HCT116 (cell line): ENCODE measurements around the gene HECTD2. TPM values are rescaled to one million over a fixed set of nuclear protein-coding genes. Genes with fewer than 3 reads are reported as not detected.

Source experiments
- ATAC-seq: fragments of 200-7000 bp; cut with Tn5 transposase; 2 replicates; pipeline ENCODE4 v1.9.1; 2020; ENCODE audit warnings: mild to moderate bottlenecking, moderate library complexity
- BruUV-seq: library from RNA; stranded (reverse); fragments of 400-500 nt; replicated peaks from 2 replicates; lab custom pipeline; 2021; lab: Mats Ljungman, UMichigan
- CTCF ChIA-PET: fragments of 300-600 bp; sonication (Branson Sonifier 250); formaldehyde crosslinking; loops from one replicate; lab custom pipeline; 2021; ENCODE audit warnings: antibody characterized with exemption; lab: Charles Lee
- POLR2A ChIA-PET: fragments of 300-600, 350-600 bp; sonication (Branson Sonifier 250); formaldehyde crosslinking; loops from one replicate; lab custom pipeline; 2021; ENCODE audit warnings: antibody characterized with exemption; lab: Charles Lee
- RAD21 ChIA-PET, 2 experiments: fragments of 300-600 bp; sonication (Branson Sonifier 250); formaldehyde crosslinking; loops; one replicate each; lab custom pipeline; 2023; ENCODE audit warnings: low total read pairs in 2 of 2; ENCODE audit not compliant: uncharacterized antibody in 2 of 2, unreplicated experiment in 2 of 2, low non-redundant PET in 1 of 2; lab: Charles Lee
- DNase-seq: peaks from one replicate; pipeline ENCODE4 v3.0.0-alpha.2; 2010; ENCODE audit warnings: low read depth, low spot score
- H2AFZ ChIP-seq: fragments of 200-600 bp; shearing (Covaris generic), sonication (generic); 2 replicates; pipeline ENCODE4 v1.6.1; 2017; ENCODE audit warnings: low read depth, mixed run types, mixed read lengths, antibody characterized with exemption, low read length; ENCODE audit not compliant: poor library complexity, severe bottlenecking
- H3K27ac ChIP-seq: 2 replicates; pipeline ENCODE4 v1.5.1; 2012; ENCODE audit warnings: low read depth, low read length
- H3K27me3 ChIP-seq: fragments of 200-600 bp; sonication (generic); 2 replicates; pipeline ENCODE4 v1.6.1; 2016; ENCODE audit warnings: mixed run types, low read length, mixed read lengths; ENCODE audit not compliant: insufficient read depth
- H3K36me3 ChIP-seq, 2 experiments: fragments of 200-500 bp in 1 of 2; fragments of 200-600 bp in 1 of 2; sonication (Bioruptor generic) in 1 of 2; sonication (generic) in 1 of 2; 2 replicates each; pipeline versions ENCODE4 v1.5.1 to v1.6.1; 2014 to 2016; ENCODE audit warnings: low read length in 2 of 2, inconsistent platforms in 1 of 2, mixed read lengths in 1 of 2, mixed run types in 1 of 2; ENCODE audit not compliant: insufficient read depth in 2 of 2, control insufficient read depth in 1 of 2
- H3K4me1 ChIP-seq, 2 experiments: fragments of 200-600 bp in 1 of 2; sonication (generic) in 1 of 2; 2 replicates each; pipeline versions ENCODE4 v1.5.1 to v1.6.1; 2012 to 2017; ENCODE audit warnings: low read length in 2 of 2, inconsistent platforms in 1 of 2, mild to moderate bottlenecking in 1 of 2, mixed read lengths in 1 of 2, mixed run types in 1 of 2, moderate library complexity in 1 of 2; ENCODE audit not compliant: insufficient read depth in 2 of 2, control insufficient read depth in 1 of 2
- H3K4me2 ChIP-seq: fragments of 200-600 bp; sonication (generic); 2 replicates; pipeline ENCODE4 v1.6.1; 2017; ENCODE audit warnings: mixed run types, low read length, mixed read lengths
- H3K4me3 ChIP-seq, 2 experiments: fragments of 200-600 bp in 1 of 2; sonication (generic) in 1 of 2; replicated peaks in 1 of 2; 2 replicates each; pipeline ENCODE4 v1.5.1; 2011 to 2016; ENCODE audit warnings: low read length in 2 of 2, control low read depth in 1 of 2, low read depth in 1 of 2, mild to moderate bottlenecking in 1 of 2, mixed read lengths in 1 of 2, mixed run types in 1 of 2
- H3K79me2 ChIP-seq: fragments of 200-600 bp; sonication (generic); 2 replicates; pipeline ENCODE4 v1.6.1; 2017; ENCODE audit warnings: mild to moderate bottlenecking, mixed run types, low read length, moderate library complexity, mixed read lengths; ENCODE audit not compliant: insufficient read depth
- H3K9ac ChIP-seq: fragments of 200-600 bp; sonication (generic); 2 replicates; pipeline ENCODE4 v1.6.1; 2016; ENCODE audit warnings: low read length, mixed read lengths
- H3K9me2 ChIP-seq: fragments of 200-600 bp; sonication (generic), shearing (Covaris generic); 2 replicates; pipeline ENCODE4 v1.6.1; 2017; ENCODE audit warnings: mixed run types, mild to moderate bottlenecking, moderate library complexity; ENCODE audit not compliant: insufficient read depth
- H3K9me3 ChIP-seq, 2 experiments: fragments of 200-500 bp in 1 of 2; fragments of 200-600 bp in 1 of 2; sonication (Bioruptor generic) in 1 of 2; sonication (generic) in 1 of 2; 2 replicates each; pipeline ENCODE4 v1.6.1; 2014 to 2017; ENCODE audit warnings: low read length in 2 of 2, mixed read lengths in 2 of 2, inconsistent platforms in 1 of 2, low read depth in 1 of 2, mild to moderate bottlenecking in 1 of 2, mixed run types in 1 of 2, moderate library complexity in 1 of 2; ENCODE audit not compliant: control insufficient read depth in 1 of 2, insufficient read depth in 1 of 2
- H4K20me1 ChIP-seq: fragments of 200-600 bp; sonication (generic), shearing (Covaris generic); 2 replicates; pipeline ENCODE4 v1.6.1; 2017; ENCODE audit warnings: mixed run types, mild to moderate bottlenecking, moderate library complexity; ENCODE audit not compliant: insufficient read depth
- EGR1 ChIP-seq: IDR thresholded peaks from 2 replicates; pipeline ENCODE4 v1.6.1; 2012; ENCODE audit warnings: low read depth
- EZH2 ChIP-seq: fragments of 200-600 bp; sonication (generic); IDR thresholded peaks from 2 replicates; pipeline ENCODE4 v1.6.1; 2017; ENCODE audit warnings: antibody characterized with exemption, mixed run types
- JUND ChIP-seq: IDR thresholded peaks from 2 replicates; pipeline ENCODE4 v1.6.1; 2012
- POLR2A ChIP-seq: IDR thresholded peaks from 2 replicates; pipeline ENCODE4 v1.7.0; 2011; ENCODE audit warnings: borderline replicate concordance; ENCODE audit not compliant: insufficient read depth, insufficient read length; ENCODE audit errors: extremely low read depth
- POLR2AphosphoS5 ChIP-seq: IDR thresholded peaks from 2 replicates; pipeline ENCODE4 v1.6.1; 2011; ENCODE audit warnings: mild to moderate bottlenecking, low read depth, low read length, moderate library complexity
- RAD21 ChIP-seq: IDR thresholded peaks from 2 replicates; pipeline ENCODE4 v1.6.1; 2012; ENCODE audit warnings: low read depth, mild to moderate bottlenecking
- SP1 ChIP-seq: IDR thresholded peaks from 2 replicates; pipeline ENCODE4 v1.6.1; 2012; ENCODE audit warnings: low read depth
- TCF7L2 ChIP-seq: IDR thresholded peaks from 2 replicates; pipeline ENCODE4 v1.7.0; 2011; ENCODE audit warnings: borderline replicate concordance, inconsistent platforms; ENCODE audit not compliant: insufficient read depth, insufficient read length; ENCODE audit errors: extremely low read depth
- ZFX ChIP-seq: fragments of 450-650 bp; IDR thresholded peaks from 2 replicates; pipeline ENCODE4 v1.6.1; 2017
- intact Hi-C: fragments of 100-400 bp; cut with micrococcal nuclease; formaldehyde crosslinking; loops from 2 replicates; pipeline ENCODE4 v1.10.0; 2022
- total RNA-seq: library from RNA; stranded (reverse); gene quantifications from one replicate; pipeline ENCODE4 v1.2.1, GENCODE V29; 2021; ENCODE audit not compliant: unreplicated experiment
- TF ChIP-seq, protein P1 (sequence below): IDR thresholded peaks from 2 replicates; pipeline ENCODE4 v1.6.1; 2012
- TF ChIP-seq, protein P2 (sequence below), 3 experiments: fragments of 200-600 bp in 1 of 3; sonication (generic) in 1 of 3; IDR thresholded peaks in 2 of 3; conservative IDR thresholded peaks in 1 of 3; 2 replicates each; pipeline ENCODE4 v1.5.1; 2012 to 2017; ENCODE audit warnings: low read depth in 2 of 3, low read length in 2 of 3, antibody characterized with exemption in 1 of 3, borderline replicate concordance in 1 of 3, control low read depth in 1 of 3, mild to moderate bottlenecking in 1 of 3, mixed read lengths in 1 of 3, mixed run types in 1 of 3, moderate library complexity in 1 of 3; ENCODE audit not compliant: insufficient read depth in 1 of 3

HECTD2 gene
- total RNA-seq, 1 experiment from 2014 or later = 3.0 TPM

DNA sequence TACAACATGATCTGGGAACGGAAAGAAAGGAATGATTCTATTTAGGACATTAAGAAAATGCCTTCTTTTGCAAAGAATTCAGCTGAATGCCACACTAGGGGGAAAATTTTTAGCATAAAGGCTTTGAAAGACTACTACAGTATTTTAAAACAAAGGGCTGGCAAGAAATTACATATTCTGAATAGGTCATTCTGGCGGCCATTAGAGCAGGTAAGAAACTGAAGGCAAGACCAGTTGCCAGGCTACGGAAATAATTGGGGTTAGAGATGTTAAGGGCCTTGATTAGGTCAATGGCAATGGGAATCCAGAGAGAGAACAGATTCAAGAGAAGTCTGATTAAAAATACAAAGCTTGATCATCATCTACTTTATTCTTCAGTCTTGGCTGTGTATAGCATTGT, 3.8 kb upstream of the HECTD2 start:
- peaks cover 8% of the 10 kb centered on the region for H3K79me2 ChIP-seq
- H4K20me1 ChIP-seq = no peaks in the 10 kb centered on the region
- H3K9me2 ChIP-seq = no peaks in the 10 kb centered on the region
- BruUV-seq = no TSS peak
- H3K4me2 ChIP-seq = no peak overlapping the region
- H3K27me3 ChIP-seq = no peaks in the 10 kb centered on the region
- DNase-seq (no peak), ATAC-seq (no peak)
- no peak overlapping the region for H3K27ac ChIP-seq
- peaks cover 5 to 16% of the 10 kb centered on the region in 2 experiments; a peak in 3 of 4 replicates for H3K4me1 ChIP-seq
- POLR2A ChIA-PET = no interaction called here
- RAD21 ChIA-PET = no interaction called here
- intact Hi-C loops = no loop called here
- no peaks in the 10 kb centered on the region for H3K36me3 ChIP-seq
- no peak overlapping the region for H3K4me3 ChIP-seq
- CTCF ChIA-PET = no interaction called here
- no peak overlapping the region for H2AFZ ChIP-seq
- H3K9ac ChIP-seq = no peak overlapping the region
- no peaks in the 10 kb centered on the region for H3K9me3 ChIP-seq
- no peak for TF ChIP-seq POLR2A
- no peak for TF ChIP-seq TCF7L2
- no peak for TF ChIP-seq POLR2AphosphoS5
- no peak for TF ChIP-seq EGR1
- no peak for TF ChIP-seq SP1
- TF ChIP-seq, protein P1, sequence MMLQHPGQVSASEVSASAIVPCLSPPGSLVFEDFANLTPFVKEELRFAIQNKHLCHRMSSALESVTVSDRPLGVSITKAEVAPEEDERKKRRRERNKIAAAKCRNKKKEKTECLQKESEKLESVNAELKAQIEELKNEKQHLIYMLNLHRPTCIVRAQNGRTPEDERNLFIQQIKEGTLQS = no peak
- TF ChIP-seq RAD21 = no peak
- TF ChIP-seq, protein P2, sequence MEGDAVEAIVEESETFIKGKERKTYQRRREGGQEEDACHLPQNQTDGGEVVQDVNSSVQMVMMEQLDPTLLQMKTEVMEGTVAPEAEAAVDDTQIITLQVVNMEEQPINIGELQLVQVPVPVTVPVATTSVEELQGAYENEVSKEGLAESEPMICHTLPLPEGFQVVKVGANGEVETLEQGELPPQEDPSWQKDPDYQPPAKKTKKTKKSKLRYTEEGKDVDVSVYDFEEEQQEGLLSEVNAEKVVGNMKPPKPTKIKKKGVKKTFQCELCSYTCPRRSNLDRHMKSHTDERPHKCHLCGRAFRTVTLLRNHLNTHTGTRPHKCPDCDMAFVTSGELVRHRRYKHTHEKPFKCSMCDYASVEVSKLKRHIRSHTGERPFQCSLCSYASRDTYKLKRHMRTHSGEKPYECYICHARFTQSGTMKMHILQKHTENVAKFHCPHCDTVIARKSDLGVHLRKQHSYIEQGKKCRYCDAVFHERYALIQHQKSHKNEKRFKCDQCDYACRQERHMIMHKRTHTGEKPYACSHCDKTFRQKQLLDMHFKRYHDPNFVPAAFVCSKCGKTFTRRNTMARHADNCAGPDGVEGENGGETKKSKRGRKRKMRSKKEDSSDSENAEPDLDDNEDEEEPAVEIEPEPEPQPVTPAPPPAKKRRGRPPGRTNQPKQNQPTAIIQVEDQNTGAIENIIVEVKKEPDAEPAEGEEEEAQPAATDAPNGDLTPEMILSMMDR (IDR thresholded peaks at IDR 0.05 in 2 of 3, conservative IDR thresholded peaks at IDR 0.05 in 1 of 3; ENCODE audit: borderline replicate concordance in 1 of 3, insufficient read depth in 1 of 3, low read depth in 2 of 3, low read length in 2 of 3) = no peak
- TF ChIP-seq ZFX = no peak
- no peak for TF ChIP-seq JUND
- no peak for TF ChIP-seq EZH2
